Stimulated activated CD4-positive, alpha-beta T cell treated with anti-CD3 and anti-CD28 coated beads, Interleukin-15, amount 100 ng/mL, for 48 hours (primary cell): Measurements from ENCODE around the gene HORMAD2.

Source experiments
- DNase-seq, 2 donors: peaks; one replicate each; pipeline ENCODE4 v3.0.0-alpha.2; 2020; ENCODE audit warnings: low read depth in 2 of 2

HORMAD2 gene

DNA sequence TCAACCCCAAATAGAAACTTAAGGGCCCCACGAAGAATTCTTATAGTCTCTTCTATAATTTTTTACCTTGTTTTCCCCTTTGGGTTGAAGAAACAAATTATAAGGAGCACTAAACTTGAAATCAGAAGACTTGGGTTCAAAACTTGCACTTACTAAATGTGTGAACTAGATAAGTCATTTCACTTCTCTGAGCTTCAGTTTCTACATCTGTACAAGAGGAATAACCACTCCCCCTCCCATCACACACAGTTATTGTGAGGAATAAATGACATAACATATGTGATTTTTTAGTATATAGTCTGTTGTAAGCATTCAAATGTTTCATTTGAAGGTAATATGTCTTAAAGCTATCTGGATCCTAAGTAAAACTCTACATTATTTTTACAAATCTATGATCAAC, 87.5 kb downstream of the HORMAD2 start:
- no peak for DNase-seq

DNA sequence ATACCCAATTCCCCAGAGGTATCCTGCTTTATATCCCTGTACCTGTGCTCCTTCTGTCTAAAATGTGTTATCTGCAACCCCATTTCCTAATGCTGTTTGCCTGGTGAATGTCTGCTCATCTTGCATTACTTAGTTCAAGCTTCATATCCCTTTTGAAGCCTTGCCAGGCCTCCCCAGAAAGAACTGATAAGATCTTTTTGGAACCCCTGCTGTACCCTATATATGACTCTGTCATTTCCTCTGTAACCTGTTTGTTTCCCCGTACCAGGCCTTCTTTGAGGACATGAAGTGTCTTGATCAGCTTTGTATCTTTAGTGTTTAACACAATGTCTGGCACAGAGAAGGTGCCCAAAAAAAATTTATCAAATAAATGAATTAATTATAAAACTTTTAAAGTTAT, 88.7 kb downstream of the HORMAD2 start:
- no peak for DNase-seq

DNA sequence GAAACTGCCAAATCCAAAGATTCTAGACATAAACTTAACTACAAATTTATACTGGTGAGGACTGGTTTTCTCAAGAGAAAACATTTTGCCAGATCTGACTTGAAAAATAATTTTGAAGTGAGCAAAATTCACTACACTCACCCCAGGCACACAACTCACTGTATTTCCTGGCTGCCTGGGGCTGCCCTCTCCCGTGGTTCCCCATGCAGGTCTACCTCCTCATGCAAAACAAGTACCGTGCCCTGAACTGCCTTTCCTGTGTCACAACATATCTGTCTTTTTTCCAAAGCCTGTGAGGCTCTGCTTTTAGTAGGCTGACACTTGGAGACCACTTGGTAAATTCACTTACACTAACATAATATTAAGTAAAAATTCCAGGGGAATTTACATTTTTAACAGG, 89.9 kb downstream of the HORMAD2 start:
- no peak for DNase-seq

DNA sequence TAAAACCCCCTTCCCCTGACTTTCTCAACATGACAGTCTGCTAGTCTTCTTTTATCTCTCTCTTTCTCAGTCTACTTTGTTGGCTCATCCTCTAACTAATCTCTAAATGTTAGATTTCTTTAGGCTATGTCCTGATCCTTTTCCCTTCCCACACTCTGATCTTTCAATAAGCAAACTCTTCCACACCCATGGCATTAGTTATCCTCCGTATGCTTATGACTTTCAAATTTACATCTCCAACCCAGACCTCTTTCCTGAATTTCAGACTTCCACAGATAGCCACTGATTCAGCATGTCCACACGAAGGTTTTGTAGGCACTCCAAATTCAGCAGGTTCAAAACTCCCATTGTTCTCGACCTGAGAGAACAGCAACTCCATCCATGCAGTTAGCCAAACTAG, 90.7 kb downstream of the HORMAD2 start:
- DNase-seq: no peak

DNA sequence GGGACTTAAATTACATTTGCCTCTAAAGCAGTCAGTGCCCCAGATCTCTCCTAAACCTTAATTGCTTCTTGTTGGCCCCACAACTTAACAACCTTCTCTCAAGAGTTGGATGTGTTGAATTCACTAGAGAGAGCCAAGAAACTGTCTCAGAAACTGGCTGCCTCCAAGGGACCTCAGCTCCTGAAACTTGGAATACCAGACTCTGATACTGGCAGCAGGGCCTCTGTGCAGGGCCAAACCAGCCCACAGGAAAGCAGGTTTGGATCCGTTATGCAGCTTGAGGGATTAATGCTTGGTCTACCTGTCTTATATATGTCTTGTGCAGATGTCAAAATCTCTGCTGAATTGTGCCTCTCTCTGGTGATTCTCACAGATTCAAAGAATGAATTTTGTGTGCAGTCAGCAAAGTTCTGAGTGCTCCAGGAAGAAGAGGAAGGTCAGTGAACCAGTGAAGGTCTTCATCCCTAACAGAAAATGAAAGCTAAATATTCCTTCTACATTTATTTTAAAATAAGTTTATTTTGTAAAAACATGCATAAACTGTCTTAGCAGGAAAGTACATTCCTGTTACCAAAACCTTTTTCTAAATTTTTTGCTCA, 95.5 kb downstream of the HORMAD2 start:
- DNase-seq: no peak

DNA sequence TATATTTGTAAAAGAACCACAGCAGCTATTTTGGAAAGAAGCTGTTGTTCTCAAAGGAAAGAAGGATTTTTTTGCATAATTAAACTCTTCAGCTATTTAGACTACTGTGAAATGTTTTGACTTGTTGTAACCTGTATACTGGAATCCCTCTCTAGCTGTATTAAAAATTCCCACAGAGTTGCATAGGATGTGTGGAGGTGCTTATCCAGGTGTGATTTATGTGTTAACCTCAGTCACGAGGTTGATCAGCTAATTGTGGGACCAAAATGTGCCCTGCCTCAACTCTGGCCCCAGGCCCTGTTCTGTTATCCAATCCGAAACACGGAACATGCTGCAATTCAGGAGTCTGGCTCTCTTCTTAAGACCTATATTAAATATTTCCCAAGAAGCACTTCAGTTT, 96.2 kb downstream of the HORMAD2 start:
- DNase-seq: no peak

DNA sequence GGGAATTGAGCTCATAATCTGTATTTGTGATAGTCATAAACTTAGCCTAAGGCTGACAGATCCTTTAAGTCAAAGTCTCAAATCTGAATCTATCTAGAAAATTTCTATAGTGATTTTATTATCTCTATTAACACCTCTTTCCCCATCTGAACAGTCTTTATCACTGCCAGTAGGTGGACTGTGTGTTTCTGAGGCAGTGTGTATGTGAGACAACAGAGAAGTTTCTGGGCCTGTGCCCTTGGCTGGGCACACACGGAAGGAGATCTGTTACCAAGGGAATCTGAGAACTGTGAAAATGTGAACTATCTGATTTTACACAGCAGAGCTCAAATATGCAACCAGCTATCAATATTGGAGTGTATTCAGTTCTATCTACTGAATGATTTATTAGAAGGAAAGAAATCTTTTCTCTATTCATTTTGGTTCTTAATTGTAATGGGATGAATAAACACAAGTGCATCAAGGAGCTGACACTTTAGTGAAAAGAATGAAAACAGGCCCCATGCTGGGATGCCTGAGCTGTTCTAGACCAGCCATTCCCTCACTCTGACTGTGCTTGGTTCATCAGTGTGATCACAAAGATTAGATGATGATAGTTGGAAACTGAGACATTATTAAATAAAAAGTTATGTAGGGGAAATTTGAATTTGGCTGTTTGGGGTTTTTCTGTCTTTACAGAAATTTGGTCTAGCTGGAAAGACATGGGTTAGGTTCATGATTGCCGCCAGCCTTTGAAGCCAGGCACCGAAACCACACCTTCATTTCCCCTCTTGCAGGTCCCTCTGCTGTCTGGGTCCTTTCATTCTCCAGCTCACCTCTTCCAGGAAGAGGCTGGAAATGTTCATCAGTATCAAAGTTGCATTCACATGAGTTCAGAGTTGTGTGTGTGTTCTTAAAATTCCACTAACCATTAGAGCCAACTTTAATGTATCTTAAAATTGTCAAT, 98.2 kb downstream of the HORMAD2 start:
- DNase-seq: peak; percentile 47 to 54

DNA sequence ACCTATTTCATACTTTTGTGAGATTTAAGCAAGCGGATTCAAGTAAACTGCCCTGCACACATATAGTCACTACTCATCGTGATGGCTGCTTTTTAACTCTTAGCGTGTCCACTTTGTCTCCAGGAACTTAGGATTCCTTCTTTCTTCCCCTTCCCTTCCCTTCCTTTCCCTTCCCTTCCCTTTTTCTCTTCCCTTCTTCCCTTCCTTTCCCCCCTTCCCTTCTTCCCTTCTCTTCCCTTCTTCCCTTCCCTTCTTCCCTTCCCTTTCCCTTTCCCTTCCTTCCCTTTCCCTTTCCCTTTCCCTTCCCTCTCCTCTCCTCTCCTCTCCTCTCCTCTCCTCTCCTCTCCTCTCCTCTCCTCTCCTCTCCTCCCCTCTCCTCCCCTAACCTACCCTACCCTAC, 100.4 kb downstream of the HORMAD2 start:
- no peak for DNase-seq

DNA sequence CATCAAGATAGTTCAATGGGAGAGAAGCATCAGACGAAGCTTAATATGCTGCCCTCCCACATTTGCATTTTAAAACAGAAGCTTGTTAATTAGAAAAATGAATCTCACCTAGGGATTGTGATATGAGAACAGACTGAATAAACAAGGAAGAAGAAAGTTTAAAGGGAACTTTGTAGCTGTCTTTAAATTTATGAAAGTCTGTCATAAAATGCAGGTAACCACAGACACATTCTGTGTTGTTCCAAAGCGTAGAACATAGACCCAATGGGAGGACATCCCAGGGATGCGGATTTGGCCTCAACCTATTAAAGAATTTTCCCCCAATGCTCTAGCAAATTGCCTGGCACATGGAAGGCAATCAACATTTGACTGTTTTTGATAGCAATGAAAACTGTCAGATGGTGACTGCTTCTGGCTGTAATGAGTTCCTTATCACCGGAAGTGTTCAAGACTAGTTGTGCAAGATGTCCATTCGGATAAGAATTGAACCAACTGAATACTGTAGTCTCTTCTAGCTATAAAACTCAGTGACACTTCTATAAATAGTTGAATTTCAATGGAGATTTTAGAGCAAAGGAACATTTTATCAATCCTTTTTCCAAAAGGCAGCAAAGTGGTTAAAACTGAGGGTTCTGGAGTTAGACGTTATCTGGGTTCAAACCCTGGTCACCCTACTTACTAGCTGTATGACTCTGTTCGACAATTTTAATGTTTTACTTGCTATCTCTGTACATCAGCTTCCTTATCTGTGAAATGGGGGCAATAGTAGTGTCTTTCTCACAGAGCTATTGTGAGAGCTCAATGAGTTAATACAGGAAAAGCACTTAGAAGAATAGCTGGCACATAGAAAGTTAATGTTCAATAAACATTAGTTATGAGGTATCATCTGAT, 101.4 kb downstream of the HORMAD2 start:
- DNase-seq: no peak

DNA sequence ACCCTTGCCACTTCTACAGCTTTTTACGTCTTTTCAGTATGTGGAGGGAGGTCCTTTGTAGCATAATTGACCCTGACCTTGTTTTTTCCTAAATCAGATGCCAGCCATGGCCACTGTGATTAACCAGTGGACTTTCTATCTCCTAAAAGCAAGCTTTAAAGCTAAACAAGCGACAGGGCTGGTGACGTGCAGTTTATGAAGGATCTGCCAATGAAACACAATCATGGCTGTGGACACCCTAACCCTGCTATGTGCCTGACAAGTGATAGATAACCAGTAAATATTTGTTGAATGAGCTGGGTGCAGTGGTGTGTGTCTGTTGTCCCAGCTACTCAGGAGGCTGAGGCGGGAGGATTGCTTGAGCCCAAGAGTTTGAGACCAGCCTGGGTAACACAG, 102.1 kb downstream of the HORMAD2 start:
- no peak for DNase-seq

DNA sequence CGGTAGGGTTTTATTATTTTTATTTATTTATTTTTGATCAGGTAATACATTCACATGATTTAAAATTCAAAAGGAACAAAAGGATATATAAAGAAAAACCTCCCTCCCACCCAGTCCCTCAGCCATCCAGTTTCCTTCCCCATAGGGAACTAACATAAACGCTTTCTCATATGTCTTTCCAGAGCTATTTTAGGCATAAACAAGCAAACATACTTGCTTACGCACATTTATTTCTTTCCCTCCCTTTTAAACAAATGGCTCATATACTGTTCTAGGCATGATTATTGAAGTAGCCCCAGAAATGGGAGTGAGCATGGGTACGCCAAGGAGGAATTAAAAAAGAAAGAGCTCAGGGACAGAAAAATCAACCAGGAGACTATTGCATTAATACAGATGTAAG, 102.6 kb downstream of the HORMAD2 start:
- DNase-seq: no peak

DNA sequence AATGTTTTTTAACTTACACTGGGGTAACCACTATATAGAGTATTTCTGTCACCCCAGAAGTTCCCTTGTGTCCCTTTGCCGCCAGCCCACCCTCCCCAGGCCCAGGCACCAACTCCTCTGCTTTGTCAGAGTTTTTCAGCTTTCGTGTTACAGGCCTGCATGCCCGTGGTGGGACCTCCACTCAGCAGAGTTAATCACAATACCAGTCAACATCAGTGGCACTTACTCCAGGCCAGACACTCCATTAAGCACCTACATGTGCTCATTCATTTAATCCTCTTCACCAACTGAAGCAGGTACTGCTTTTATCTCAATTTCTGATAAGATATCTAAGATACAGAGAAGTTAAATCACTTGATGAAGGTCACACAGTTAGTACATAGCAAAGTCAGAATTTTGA, 103.0 kb downstream of the HORMAD2 start:
- no peak for DNase-seq

DNA sequence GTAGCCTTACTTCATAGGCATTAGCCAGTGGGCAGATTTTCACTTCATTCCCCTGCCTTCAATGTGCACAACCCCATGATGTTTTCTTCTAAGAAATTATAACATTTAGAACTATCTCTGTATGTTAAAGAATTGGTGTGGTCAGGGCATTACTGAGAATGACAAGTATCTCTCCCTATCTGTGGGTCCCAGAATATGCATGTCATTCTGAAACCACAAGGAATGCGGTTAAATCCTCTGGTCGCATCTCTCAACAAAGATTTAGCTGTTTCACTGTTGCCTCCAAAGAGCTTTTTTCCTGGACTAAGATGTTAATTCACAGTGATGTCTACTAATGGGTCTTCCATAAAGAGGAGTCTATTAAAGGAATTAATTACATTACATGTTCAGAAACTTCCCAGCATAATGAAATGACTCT, 103.6 kb downstream of the HORMAD2 start:
- DNase-seq: no peak

DNA sequence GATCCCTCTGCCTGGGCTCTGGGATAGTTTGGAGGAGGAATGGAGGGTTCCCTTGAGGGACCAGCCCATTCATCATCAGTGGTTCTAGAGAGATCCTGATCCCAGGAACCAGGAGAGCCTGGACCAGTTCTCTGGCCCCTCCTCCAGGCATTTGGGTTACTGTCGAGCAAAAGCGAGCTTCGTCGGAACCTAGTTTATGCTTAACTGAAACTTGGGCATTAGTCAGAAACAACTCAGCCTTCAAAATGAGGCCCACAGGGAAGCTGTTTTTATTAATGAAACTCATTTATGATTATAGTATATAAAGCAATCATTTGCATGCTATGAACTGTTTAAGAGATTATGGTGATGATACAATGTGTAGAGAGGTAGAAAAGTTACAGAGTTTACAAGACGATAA, 104.9 kb downstream of the HORMAD2 start:
- DNase-seq: no peak

DNA sequence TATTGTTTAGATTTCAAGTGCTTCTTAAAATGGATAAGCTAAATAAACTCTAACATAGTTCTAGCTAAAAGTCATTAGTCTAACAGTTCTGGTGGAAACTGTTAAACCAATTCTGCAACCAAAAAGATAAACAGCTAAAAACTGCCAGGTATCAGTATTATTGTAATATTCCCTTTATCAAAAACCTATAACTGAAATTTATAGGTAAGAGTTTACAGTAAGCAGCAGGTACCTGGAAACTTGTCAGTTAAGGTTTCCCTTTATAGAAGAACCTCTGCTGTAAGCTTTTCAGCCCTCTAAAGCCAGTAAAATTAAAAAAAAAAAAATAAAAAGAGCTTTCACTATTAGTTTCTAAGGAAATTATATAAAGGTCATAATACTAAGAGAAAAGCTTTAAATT, 105.3 kb downstream of the HORMAD2 start:
- no peak for DNase-seq

DNA sequence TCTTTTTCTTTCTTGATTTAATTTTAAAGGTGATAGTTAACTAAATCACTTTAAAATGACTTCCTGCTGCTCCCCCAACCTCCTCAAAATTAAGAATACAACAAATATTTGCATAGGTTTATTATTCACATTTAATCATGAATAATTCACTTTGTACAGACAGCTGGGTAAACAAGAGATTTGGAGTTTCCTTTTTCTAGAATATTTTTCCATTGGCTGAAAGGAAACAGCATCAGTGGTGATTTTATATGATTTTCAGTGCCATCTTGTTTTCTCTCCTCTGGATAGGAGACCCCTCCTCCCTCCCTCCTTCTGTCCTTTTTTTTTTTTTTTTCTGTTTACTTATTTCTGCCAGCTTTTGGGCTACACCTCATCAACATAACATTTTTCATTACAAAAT, 105.8 kb downstream of the HORMAD2 start:
- DNase-seq: no peak

DNA sequence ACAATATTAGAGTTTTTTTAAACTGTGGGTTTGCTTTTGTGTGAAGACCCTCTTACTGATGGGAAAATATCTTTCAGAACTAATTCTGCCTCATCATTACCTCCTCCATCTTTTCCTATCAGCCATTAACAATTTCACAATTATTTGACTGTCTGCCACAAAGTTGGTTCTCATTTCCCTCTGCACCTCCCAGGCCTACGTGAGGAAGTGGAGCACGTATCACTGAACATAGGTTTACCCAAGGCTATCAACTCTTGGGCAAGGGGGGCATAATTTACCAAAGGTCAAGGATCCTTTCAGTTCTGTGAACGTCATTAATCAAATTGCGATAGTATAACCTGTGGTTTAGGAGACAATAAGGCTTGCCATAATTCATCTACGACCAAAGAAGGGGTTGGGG, 106.2 kb downstream of the HORMAD2 start:
- DNase-seq: no peak

DNA sequence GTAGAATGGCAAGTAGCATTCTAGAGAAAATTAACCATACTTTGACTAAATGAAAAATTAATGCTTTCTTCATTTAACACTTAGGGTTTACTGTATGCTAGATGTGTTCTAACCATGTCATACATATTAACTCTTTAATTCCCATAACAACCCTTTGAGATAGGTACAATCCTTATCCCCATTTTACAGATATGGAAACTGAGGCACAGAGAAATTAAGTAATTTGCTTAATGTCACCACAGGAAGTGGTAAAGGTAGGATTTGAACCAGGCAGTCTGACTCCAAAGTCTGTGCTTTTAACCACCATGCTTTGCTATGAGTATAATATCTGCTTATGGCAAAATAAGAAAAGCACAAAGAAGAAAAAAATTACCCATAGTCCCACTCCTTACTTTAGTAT, 106.8 kb downstream of the HORMAD2 start:
- DNase-seq: no peak

DNA sequence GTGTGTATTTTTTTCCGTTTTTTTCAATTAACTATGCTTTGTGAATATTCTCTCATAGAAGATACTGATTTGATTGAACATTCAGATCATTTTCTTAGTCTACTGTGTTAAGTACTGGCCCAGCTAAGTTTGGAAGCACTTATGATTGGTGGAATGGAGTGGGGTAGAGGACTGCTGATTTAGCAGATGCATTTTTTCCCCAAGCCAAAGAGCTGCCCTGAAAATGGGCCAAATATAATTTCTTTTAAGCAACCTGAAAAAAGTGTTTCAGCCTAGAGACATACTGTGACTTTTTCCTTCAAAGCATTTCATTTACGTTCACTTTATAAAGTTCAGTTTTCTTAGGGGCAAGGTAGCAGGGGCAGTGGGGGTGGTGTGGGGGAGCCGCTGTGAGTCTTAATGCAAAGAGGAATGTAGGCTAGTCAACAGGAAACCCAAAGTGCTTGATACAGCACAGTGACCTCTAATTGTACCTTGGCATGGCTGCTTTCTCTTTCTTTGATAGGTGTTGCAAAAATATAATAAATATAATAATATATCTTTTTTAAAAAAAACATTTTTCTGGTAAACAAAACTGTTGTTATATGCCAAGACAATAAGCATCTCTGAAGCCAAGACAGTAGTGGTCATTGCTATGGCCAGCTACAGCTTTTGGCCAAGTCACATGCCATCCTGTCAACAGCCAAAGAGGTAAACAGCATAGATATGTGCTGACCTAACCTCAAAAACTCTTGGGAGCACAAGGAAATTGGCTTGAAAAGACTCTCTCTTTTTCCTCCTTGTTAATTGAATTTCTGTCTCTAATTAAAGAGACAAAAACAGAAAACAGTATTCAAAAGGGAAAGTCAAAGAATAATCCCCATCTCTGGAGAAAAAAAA, 107.5 kb downstream of the HORMAD2 start:
- no peak for DNase-seq

DNA sequence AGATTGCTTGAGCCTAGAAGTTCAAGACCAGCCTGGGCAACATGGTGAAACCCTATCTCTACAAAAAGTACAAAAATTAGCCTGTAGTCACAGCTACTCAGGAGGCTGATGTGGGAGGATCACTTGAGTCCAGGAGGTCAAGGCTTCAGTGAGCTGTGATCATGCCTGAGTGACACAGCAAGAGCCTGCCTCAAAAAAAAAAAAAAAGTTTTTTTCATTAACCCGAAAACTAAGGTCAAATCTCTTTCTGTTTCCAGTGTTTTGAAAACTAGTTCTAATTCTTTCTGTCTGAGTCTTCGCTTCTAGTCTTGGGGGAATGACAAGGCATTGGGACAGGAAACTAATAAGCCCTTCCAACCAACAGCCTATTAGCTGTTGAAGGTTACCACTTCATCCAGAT, 108.6 kb downstream of the HORMAD2 start:
- no peak for DNase-seq

DNA sequence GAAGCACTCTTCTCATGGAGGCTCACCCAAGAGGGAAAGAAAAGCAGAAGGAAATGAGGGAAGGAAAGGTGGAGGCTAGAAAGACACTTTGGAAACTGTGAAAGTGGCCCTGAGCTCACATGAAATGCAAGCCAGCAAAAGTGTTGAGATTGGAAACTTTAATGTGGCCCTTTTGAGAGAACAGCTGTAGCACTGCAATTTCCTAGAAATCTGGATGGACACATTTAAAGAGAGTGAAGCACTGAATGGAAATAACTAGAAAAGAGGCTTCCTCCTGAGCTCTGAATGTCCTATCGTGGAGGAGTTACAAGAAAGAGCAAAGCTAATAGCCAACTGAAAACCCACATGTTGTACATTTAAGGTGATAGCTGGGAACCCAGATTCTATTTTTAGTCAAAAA, 110.3 kb downstream of the HORMAD2 start:
- DNase-seq: no peak
